T-cell (primary cell): ENCODE measurements around the gene CASZ1. TPM values are rescaled to one million over a fixed set of nuclear protein-coding genes. Genes with fewer than 3 reads are reported as not detected.

Experiments used
- ATAC-seq, 4 experiments: fragments of 200-7000 bp in 3 of 4; fragments of 150-1000 bp in 1 of 4; cut with Tn5 transposase; replicated peaks in 1 of 4; 1 replicate in 3 of 4; 2 replicates in 1 of 4; pipeline ENCODE4 v1.10.0; 2021; ENCODE audit warnings: moderate library complexity in 3 of 4, mild to moderate bottlenecking in 2 of 4, moderate number of reproducible peaks in 1 of 4
- CTCF ChIA-PET, 2 donors: fragments of 300-600 bp; sonication (Branson Sonifier 250); formaldehyde crosslinking; loops; one replicate each; lab custom pipeline; 2022; ENCODE audit warnings: antibody characterized with exemption in 2 of 2; lab: Charles Lee
- POLR2A ChIA-PET, 2 donors: fragments of 300-600 bp; sonication (Branson Sonifier 250); formaldehyde crosslinking; loops; one replicate each; lab custom pipeline; 2022; ENCODE audit warnings: antibody characterized with exemption in 2 of 2; lab: Charles Lee
- DNase-seq, 35 experiments: peaks; one replicate each; pipeline versions ENCODE4 v3.0.0 to v3.0.0-alpha.2; 2013 to 2023
- H3K27ac ChIP-seq: one replicate; pipeline ENCODE4 v1.5.1; 2013; ENCODE audit warnings: low read length
- H3K27me3 ChIP-seq, 2 experiments: replicated peaks in 1 of 2; 1 replicate in 1 of 2; 2 replicates in 1 of 2; pipeline versions ENCODE4 v1.6.1 to v1.7.0; 2013; ENCODE audit warnings: low read length in 1 of 2, mixed read lengths in 1 of 2; ENCODE audit not compliant: control insufficient read depth in 2 of 2, insufficient read depth in 2 of 2; ENCODE audit errors: extremely low read depth in 1 of 2
- H3K36me3 ChIP-seq, 2 donors: 1 replicate in 1 of 2; 2 replicates in 1 of 2; pipeline versions ENCODE4 v1.6.1 to v1.7.0; 2013; ENCODE audit warnings: low read length in 1 of 2; ENCODE audit not compliant: control insufficient read depth in 2 of 2, insufficient read depth in 1 of 2; ENCODE audit errors: extremely low read depth in 1 of 2
- H3K4me1 ChIP-seq, 2 experiments: 1 replicate in 1 of 2; 2 replicates in 1 of 2; pipeline versions ENCODE4 v1.6.1 to v1.7.0; 2013; ENCODE audit warnings: low read length in 2 of 2, mixed read lengths in 1 of 2; ENCODE audit not compliant: insufficient read depth in 2 of 2, control insufficient read depth in 1 of 2; ENCODE audit errors: extremely low read depth in 1 of 2
- H3K4me3 ChIP-seq, 2 donors: 1 replicate in 1 of 2; 2 replicates in 1 of 2; pipeline versions ENCODE4 v1.5.1 to v1.7.0; 2013; ENCODE audit warnings: mild to moderate bottlenecking in 2 of 2, low read length in 1 of 2, moderate library complexity in 1 of 2; ENCODE audit not compliant: control insufficient read depth in 1 of 2; ENCODE audit errors: extremely low read depth in 1 of 2
- H3K9me3 ChIP-seq: 2 replicates; pipeline ENCODE4 v1.7.0; 2013
- H3K27ac Mint-ChIP-seq, 2 donors: one replicate each; pipeline ENCODE4 v1.8.0; 2020 to 2021; ENCODE audit warnings: mild to moderate bottlenecking in 2 of 2, mixed read lengths in 2 of 2
- H3K27me3 Mint-ChIP-seq, 2 donors: one replicate each; pipeline ENCODE4 v1.8.0; 2021 to 2022; ENCODE audit warnings: mixed read lengths in 2 of 2
- H3K36me3 Mint-ChIP-seq: one replicate; pipeline ENCODE4 v1.8.0; 2021; ENCODE audit warnings: mixed read lengths
- H3K4me1 Mint-ChIP-seq, 3 donors: one replicate each; pipeline ENCODE4 v1.8.0; 2020 to 2022; ENCODE audit warnings: mixed read lengths in 3 of 3, mild to moderate bottlenecking in 1 of 3
- H3K4me3 Mint-ChIP-seq, 3 donors: one replicate each; pipeline ENCODE4 v1.8.0; 2020 to 2022; ENCODE audit warnings: mild to moderate bottlenecking in 3 of 3, mixed read lengths in 3 of 3, moderate library complexity in 3 of 3
- H3K9me3 Mint-ChIP-seq, 3 donors: one replicate each; pipeline ENCODE4 v1.8.0; 2020 to 2022; ENCODE audit warnings: mixed read lengths in 3 of 3
- WGBS: methylation state at CpG from one replicate; pipeline ENCODE4 v1.1.5; 2013; ENCODE audit warnings: missing lambda C conversion rate; ENCODE audit not compliant: insufficient coverage; 5-methylcytosine and 5-hydroxymethylcytosine counted together
- total RNA-seq, 35 experiments: library from RNA in 6 of 35; stranded (reverse) in 6 of 35; fragments of 120-200 nt in 1 of 35; gene quantifications; one replicate each; pipeline versions ENCODE4 v1.2.1 to v1.2.4 and lab custom pipeline; 2013 to 2026

CASZ1 gene
- total RNA-seq, 5 donors from 2014 or later (not counting 1 experiment from before 2014, with no cell fraction given), result 12.9 to 23.0 (median 14.3) TPM

DNA sequence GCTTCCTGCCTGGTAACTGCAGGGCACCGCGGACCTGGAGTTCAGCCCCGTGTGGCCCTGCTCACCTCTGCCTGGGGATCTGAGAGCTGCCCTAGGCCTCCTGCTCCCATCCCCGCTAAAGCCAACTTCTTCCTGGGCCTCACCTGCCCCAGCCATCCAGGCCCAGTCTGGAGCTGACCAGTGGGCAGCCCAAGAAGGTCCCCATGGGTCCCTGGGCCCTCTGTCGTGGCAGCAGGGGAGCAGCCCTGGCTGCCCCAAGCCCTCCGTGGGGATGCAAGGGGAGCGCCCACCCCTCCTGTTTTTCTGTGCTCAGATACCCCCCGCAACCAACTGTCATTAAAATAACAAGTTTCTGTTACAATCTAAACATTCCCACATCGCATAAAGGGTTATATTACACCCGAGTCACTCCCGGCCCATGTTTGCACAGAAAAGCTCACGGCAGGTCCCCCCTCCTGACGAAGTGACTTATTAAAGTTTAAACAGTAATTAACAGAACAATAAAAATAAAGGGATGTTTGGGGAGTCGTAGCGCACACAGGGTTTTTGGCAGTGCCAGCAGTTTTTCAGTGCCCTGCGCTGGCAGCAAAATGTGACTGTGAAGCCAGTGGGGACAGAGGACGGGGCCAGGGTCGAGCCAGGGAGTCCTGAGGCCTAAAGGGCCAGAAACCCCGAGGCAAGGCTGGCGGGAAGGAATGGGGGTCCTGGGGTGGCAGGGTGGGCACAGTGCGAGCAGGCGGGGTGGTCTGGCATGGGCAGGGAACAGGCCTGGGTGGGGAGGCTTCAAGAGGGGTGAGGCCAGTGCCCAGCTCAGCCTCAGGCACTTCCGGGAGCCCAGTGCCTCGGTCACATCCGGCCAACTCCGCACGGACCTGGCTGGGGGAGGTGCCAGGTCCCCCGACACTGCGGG is 121.5 kb downstream of the CASZ1 start:
- no peak overlapping the region for H3K27ac Mint-ChIP-seq
- H3K4me3 ChIP-seq, result no peak overlapping the region
- no peak overlapping the region for H3K4me3 Mint-ChIP-seq
- no peak overlapping the region for H3K27ac ChIP-seq
- no peaks in the 10 kb centered on the region for H3K27me3 Mint-ChIP-seq
- no peaks in the 10 kb centered on the region for H3K9me3 ChIP-seq
- DNase-seq (no peak), ATAC-seq (no peak)
- no peaks in the 10 kb centered on the region for H3K36me3 ChIP-seq
- no peaks in the 10 kb centered on the region for H3K36me3 Mint-ChIP-seq
- CTCF ChIA-PET, result no interaction called here
- H3K9me3 Mint-ChIP-seq, result no peaks in the 10 kb centered on the region
- POLR2A ChIA-PET, result no interaction called here
- H3K4me1 ChIP-seq, result peaks cover 0 to 12% of the 10 kb centered on the region in 2 experiments
- 95% methylated on average over 22 of the region's 29 CpGs for whole genome bisulfite sequencing
- no peaks in the 10 kb centered on the region for H3K27me3 ChIP-seq
- peaks cover 2 to 12% (median 9%) of the 10 kb centered on the region in 3 donors for H3K4me1 Mint-ChIP-seq

- 96% methylated on average over 16 of the region's 16 CpGs for WGBS
- Histone ChIP-seq H3K27ac (no peak overlapping the region), H3K4me3 (no peak overlapping the region), H3K27me3 (no peaks in the 10 kb centered on the region), H3K36me3 (no peaks in the 10 kb centered on the region), H3K4me1 (peaks cover 0 to 6% of the 10 kb centered on the region in 2 experiments), H3K9me3 (no peaks in the 10 kb centered on the region)
- Mint-ChIP-seq H3K36me3 (no peaks in the 10 kb centered on the region), H3K4me1 (peaks cover 2 to 12% (median 6%) of the 10 kb centered on the region in 3 donors), H3K9me3 (no peaks in the 10 kb centered on the region), H3K4me3 (no peak overlapping the region), H3K27me3 (no peaks in the 10 kb centered on the region), H3K27ac (no peak overlapping the region)
- DNase-seq, result no peak
- ChIA-PET CTCF (no interaction called here), POLR2A (no interaction called here)
- no peak for ATAC-seq
Measured at GRCh38 chr1:10674222-10674621, 122.2 kb downstream of the CASZ1 start.

- no peaks in the 10 kb centered on the region for H3K27me3 ChIP-seq
- no peaks in the 10 kb centered on the region for H3K36me3 Mint-ChIP-seq
- ChIA-PET CTCF (no interaction called here), POLR2A (no interaction called here)
- H3K9me3 Mint-ChIP-seq, result no peaks in the 10 kb centered on the region
- peaks cover 2 to 12% (median 6%) of the 10 kb centered on the region in 3 donors for H3K4me1 Mint-ChIP-seq
- H3K36me3 ChIP-seq, result no peaks in the 10 kb centered on the region
- H3K4me1 ChIP-seq, result peaks cover 0 to 6% of the 10 kb centered on the region in 2 experiments
- H3K27ac ChIP-seq, result no peak overlapping the region
- no peak overlapping the region for H3K4me3 Mint-ChIP-seq
- 96% methylated on average over 5 of the region's 19 CpGs for WGBS
- DNase-seq, result no peak
- no peaks in the 10 kb centered on the region for H3K9me3 ChIP-seq
- no peak overlapping the region for H3K4me3 ChIP-seq
- H3K27me3 Mint-ChIP-seq, result no peaks in the 10 kb centered on the region
- H3K27ac Mint-ChIP-seq, result no peak overlapping the region
- no peak for ATAC-seq
Measured at GRCh38 chr1:10673109-10673711, 123.2 kb downstream of the CASZ1 start.

DNA sequence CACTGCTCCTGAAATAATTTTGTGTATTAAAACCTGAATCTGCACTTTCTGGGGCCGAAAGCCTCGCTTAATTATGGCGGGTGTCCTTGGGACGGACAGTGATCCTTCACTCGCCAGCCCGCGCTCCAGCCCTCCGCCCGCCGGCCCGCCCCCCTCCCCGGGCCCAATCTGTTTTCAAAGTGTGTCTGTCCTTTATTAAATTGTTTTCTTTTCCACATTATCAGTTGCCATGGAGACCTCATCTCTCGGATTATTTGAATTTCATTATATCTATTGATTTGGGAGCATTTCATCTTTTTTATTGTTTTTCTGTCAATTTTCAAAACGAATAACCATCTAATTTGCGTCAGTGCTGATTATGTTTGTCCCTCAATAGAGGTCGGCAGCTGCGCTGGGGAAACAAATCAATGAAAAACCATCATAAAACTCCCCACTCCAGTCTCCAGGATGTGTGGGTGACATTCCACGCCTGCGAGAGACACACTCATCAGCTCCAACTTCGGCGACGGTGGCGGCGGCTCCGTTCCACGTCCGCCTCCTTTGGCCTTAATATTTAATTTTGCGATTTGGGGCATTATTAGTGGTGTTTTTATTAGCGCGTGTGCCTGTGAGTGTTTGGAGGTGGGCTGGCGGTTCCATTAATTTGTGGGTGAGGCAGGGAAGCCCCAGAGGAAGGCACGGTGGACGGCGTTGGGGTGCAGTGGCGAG is 123.9 kb downstream of the CASZ1 start:
- Mint-ChIP-seq H3K4me3 (no peak overlapping the region), H3K36me3 (no peaks in the 10 kb centered on the region), H3K9me3 (no peaks in the 10 kb centered on the region), H3K4me1 (peaks cover 2 to 12% (median 6%) of the 10 kb centered on the region in 3 donors), H3K27ac (no peak overlapping the region), H3K27me3 (no peaks in the 10 kb centered on the region)
- ChIA-PET POLR2A (no interaction called here), CTCF (no interaction called here)
- no peak for DNase-seq
- H3K4me3 ChIP-seq, result no peak overlapping the region
- H3K4me1 ChIP-seq, result peaks cover 0 to 5% of the 10 kb centered on the region in 2 experiments
- no peak for ATAC-seq
- 95% methylated on average over 21 of the region's 35 CpGs for WGBS
- H3K36me3 ChIP-seq, result no peaks in the 10 kb centered on the region
- H3K27me3 ChIP-seq, result no peaks in the 10 kb centered on the region
- no peaks in the 10 kb centered on the region for H3K9me3 ChIP-seq
- no peak overlapping the region for H3K27ac ChIP-seq

- H3K4me1 Mint-ChIP-seq, result peaks cover 2 to 8% (median 6%) of the 10 kb centered on the region in 3 donors
- H3K27me3 Mint-ChIP-seq, result no peaks in the 10 kb centered on the region
- Histone ChIP-seq H3K27ac (no peak overlapping the region), H3K4me3 (no peak overlapping the region), H3K36me3 (no peaks in the 10 kb centered on the region), H3K9me3 (no peaks in the 10 kb centered on the region), H3K4me1 (peaks cover 0 to 2% of the 10 kb centered on the region in 2 experiments), H3K27me3 (no peaks in the 10 kb centered on the region)
- no peak for ATAC-seq
- POLR2A ChIA-PET, result no interaction called here
- H3K36me3 Mint-ChIP-seq, result no peaks in the 10 kb centered on the region
- WGBS, result 91% methylated on average over 19 of the region's 27 CpGs
- DNase-seq, result no peak
- H3K9me3 Mint-ChIP-seq, result no peaks in the 10 kb centered on the region
- CTCF ChIA-PET, result no interaction called here
- no peak overlapping the region for H3K27ac Mint-ChIP-seq
- H3K4me3 Mint-ChIP-seq, result no peak overlapping the region
Measured at GRCh38 chr1:10671622-10672342, 124.7 kb downstream of the CASZ1 start.

- ATAC-seq (no peak), DNase-seq (no peak)
- no peaks in the 10 kb centered on the region for H3K36me3 Mint-ChIP-seq
- no peaks in the 10 kb centered on the region for H3K9me3 ChIP-seq
- no peak overlapping the region for H3K4me3 ChIP-seq
- ChIA-PET POLR2A (no interaction called here), CTCF (no interaction called here)
- H3K4me1 ChIP-seq, result peaks cover 0 to 2% of the 10 kb centered on the region in 2 experiments
- H3K4me3 Mint-ChIP-seq, result no peak overlapping the region
- H3K9me3 Mint-ChIP-seq, result no peaks in the 10 kb centered on the region
- no peaks in the 10 kb centered on the region for H3K27me3 Mint-ChIP-seq
- 79% methylated on average over 12 of the region's 18 CpGs for WGBS
- no peak overlapping the region for H3K27ac ChIP-seq
- H3K4me1 Mint-ChIP-seq, result peaks cover under 1 to 2% (median 1%) of the 10 kb centered on the region in 3 donors
- H3K27ac Mint-ChIP-seq, result no peak overlapping the region
- H3K36me3 ChIP-seq, result no peaks in the 10 kb centered on the region
- H3K27me3 ChIP-seq, result no peaks in the 10 kb centered on the region
Measured at GRCh38 chr1:10671090-10671489, 125.4 kb downstream of the CASZ1 start.
